Choroid plexus epithelial cell (primary cell): ENCODE results near the gene ACKR1.

Experiments used
- DNase-seq: peaks from one replicate; pipeline ENCODE4 v3.0.0-alpha.2; 2010; ENCODE audit warnings: low read depth
- H3K4me3 ChIP-seq: 2 replicates; pipeline ENCODE4 v1.5.1; 2011; ENCODE audit warnings: low read depth, mild to moderate bottlenecking, control low read depth, low read length, moderate library complexity
- CTCF ChIP-seq: conservative IDR thresholded peaks from 2 replicates; pipeline ENCODE4 v1.5.1; 2011; ENCODE audit warnings: low read depth, mild to moderate bottlenecking, control low read depth, inconsistent platforms, low read length, moderate library complexity

Gene ACKR1

GRCh38 chr1:159223004-159223403 is 18.3 kb downstream of the ACKR1 start:
- no peak overlapping the region for H3K4me3 ChIP-seq
- DNase-seq = no peak
- TF ChIP-seq CTCF = no peak

GRCh38 chr1:159228554-159228953 is 23.9 kb downstream of the ACKR1 start:
- no peak overlapping the region for H3K4me3 ChIP-seq
- DNase-seq = no peak
- no peak for TF ChIP-seq CTCF

GRCh38 chr1:159229260-159229885 is 24.7 kb downstream of the ACKR1 start:
- no peak overlapping the region for H3K4me3 ChIP-seq
- no peak for DNase-seq
- TF ChIP-seq CTCF = no peak

- DNase-seq = no peak
These were observed 25.2 kb downstream of the ACKR1 start for GRCh38 chr1:159229896-159230295.

GRCh38 chr1:159239551-159240220 is 35.0 kb downstream of the ACKR1 start:
- H3K4me3 ChIP-seq = no peak overlapping the region
- no peak for TF ChIP-seq CTCF
- no peak for DNase-seq

More at GRCh38 chr1:159229896-159230295, 25.2 kb downstream of the ACKR1 start:
- no peak overlapping the region for H3K4me3 ChIP-seq
- no peak for TF ChIP-seq CTCF

- DNase-seq = no peak
- H3K4me3 ChIP-seq = no peak overlapping the region
- TF ChIP-seq CTCF = no peak
These were observed 42.6 kb downstream of the ACKR1 start for GRCh38 chr1:159247266-159247665.

GRCh38 chr1:159248311-159248710 is 43.6 kb downstream of the ACKR1 start:
- H3K4me3 ChIP-seq = no peak overlapping the region
- TF ChIP-seq CTCF = no peak
- no peak for DNase-seq
